LNCAP (cell line): ENCODE measurements around the gene GALNS.

Experiments used
- TF ChIP-seq, protein P1 (sequence below): fragments of 450-650 bp; IDR thresholded peaks from 2 replicates; pipeline ENCODE4 v1.5.1; 2017; ENCODE audit warnings: mild to moderate bottlenecking

Gene GALNS, protein sequence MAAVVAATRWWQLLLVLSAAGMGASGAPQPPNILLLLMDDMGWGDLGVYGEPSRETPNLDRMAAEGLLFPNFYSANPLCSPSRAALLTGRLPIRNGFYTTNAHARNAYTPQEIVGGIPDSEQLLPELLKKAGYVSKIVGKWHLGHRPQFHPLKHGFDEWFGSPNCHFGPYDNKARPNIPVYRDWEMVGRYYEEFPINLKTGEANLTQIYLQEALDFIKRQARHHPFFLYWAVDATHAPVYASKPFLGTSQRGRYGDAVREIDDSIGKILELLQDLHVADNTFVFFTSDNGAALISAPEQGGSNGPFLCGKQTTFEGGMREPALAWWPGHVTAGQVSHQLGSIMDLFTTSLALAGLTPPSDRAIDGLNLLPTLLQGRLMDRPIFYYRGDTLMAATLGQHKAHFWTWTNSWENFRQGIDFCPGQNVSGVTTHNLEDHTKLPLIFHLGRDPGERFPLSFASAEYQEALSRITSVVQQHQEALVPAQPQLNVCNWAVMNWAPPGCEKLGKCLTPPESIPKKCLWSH

DNA sequence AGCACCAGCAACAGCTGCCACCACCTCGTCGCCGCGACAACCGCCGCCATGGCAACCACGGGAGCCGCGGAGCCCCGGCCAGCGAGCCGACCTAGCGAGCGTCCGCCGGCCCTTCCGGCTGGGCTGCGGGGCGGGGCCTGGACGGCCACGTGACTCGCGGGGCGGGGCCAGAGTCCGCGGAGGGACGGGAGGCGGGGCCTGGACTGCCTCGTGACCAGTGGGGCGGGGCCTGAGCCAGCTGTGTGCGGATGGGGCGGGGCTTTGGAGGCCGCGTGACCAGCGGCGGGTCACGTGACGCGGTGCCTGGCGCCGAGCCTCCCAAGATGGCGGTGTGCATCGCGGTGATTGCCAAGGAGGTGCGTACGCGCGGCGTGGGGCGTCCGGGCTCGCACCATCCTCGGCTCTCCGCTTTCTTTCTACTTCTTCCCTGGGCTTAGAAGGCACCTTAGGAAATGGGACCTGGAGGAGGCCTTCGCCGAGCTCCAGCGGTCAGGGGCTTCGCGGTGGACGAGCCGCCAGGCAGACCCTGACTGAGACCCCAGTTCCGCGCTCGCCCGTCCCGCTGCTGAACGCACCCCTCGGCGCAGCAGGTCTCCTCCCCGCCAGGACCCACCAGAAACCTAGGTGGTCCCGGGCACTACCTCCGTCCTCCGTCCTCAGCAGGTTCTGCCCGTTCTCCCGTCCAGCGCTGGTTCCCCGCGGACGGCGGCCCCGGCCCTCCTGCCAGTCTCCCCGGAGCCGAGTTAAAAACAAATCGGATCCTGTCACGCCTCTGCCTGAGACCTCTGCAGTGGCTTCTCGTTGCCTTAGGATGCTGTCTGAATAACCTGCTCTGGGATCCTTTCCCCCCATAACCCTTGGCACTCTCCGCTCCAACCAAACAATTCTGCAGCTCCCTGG, at the start of gene GALNS, which contains the start of gene TRAPPC2L:
GALNS (minus strand) TSS at position 120 of the 900 bp plus-strand sequence; CDS start at position 50, 70 bp downstream.
TRAPPC2L (plus strand) TSS at position 300 of the 900 bp plus-strand sequence; CDS start at position 324, 24 bp downstream.
- TF ChIP-seq, protein P1, sequence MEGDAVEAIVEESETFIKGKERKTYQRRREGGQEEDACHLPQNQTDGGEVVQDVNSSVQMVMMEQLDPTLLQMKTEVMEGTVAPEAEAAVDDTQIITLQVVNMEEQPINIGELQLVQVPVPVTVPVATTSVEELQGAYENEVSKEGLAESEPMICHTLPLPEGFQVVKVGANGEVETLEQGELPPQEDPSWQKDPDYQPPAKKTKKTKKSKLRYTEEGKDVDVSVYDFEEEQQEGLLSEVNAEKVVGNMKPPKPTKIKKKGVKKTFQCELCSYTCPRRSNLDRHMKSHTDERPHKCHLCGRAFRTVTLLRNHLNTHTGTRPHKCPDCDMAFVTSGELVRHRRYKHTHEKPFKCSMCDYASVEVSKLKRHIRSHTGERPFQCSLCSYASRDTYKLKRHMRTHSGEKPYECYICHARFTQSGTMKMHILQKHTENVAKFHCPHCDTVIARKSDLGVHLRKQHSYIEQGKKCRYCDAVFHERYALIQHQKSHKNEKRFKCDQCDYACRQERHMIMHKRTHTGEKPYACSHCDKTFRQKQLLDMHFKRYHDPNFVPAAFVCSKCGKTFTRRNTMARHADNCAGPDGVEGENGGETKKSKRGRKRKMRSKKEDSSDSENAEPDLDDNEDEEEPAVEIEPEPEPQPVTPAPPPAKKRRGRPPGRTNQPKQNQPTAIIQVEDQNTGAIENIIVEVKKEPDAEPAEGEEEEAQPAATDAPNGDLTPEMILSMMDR: no peak

DNA sequence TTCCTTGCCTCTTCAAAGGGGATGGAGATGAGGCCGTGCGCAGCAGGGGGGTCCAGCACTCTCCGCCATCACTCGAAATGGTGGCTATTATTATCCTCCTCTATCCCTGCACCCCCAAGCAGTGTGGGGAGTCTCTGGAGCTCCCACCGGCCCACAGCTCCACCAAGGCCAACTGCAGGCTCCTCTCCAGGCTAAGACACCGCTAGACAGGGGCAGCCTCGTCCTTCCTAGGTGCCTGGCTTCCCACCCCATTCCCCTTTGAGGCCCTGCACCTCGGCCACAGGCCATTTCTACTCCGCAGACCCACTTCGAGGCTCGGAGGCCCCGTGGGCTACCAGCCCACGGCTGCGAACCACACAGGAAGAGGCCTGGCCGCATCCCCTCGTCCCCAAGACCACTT, 49.3 kb upstream of the GALNS start:
- TF ChIP-seq, protein P1: no peak

DNA sequence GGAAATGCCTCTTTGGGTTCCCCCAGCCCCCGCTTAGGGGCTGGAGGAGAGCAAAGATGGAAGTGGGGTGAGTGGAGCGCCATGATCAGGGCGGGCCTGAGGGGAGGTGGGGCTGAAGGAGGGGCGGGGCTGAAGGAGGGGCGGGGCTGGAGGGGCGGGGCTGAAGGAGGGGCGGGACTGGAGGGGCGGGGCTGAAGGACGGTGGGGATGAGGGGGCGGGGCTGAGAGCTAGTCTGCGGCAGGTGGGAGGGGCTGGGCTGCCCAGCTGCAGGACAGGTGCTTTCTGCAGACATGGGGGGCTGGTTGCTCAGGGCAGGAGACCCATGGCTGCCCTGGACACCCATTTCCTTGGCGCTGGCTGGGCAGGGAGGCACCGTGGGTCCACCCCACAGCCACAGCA, 48.8 kb upstream of the GALNS start:
- TF ChIP-seq, protein P1: no peak

DNA sequence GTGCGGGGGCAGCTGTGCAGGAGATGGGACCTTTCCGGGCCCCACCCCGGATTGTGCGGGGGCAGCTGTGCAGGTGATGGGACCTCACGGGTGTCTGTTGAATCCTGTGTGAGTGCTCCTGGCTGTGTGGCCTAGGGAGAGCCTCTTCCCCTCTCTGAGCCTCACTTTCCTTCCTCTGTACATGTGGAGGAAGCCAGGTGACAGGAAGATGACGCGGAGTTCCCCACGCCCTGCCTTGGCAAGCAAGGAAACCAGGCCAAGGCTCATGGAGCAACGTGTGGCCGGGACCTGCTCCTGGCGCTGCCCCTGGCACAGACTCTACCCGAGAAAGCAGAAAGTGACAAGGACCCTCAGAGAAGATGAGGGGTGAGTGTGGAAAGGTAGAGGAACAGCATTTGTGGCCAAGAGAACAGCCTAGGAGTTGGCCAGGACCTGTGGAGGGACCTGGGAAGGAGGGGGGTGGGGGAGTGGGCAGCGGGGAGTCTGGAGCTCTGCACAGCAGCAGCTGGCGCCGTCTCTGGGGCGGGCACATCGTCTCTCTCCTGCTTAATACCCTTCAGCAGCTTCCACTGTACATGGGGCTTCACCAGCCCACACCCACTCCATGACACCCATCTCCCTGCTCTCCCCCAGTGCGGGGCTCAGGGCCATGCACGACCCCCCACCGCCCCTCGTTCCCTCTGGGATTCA, 48.1 kb upstream of the GALNS start:
- TF ChIP-seq, protein P1: no peak

DNA sequence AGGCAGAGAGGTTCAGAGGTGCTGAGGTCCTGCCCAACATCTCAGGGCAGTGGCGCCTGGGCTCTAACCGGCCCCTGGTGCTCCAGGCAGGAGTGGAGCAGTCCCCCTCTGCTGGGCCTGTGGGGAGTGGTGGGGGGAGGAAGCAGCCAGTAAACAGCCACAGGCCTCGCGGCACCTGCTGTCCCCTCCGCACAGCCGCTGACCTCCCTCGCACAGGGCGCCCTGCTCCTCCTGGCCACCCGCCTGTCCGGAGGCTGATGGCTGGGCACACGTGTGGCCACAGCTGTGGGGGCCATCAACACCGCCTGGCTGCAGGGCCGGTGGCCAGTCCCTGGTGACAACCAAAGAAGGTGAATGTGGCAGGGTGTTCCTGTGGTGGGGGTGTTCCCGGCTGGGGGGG, 46.5 kb upstream of the GALNS start:
- TF ChIP-seq, protein P1: no peak

DNA sequence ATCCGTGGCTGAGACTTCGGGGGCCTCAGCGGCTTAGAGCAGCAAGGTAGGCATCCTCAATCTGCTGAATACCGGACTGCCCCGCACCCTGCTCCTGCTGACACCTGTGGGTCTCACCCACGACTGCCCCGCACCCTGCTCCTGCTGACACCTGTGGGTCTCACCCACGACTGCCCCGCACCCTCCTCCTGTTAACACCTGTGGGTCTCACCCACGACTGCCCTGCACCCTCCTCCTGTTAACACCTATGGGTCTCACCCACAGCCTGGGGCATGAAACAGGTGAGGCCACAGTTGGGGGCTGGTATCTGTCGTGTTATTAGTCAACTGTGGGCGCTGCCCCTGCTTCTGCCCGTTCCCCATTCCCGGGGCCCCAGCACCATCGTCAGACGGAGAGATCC, 46.0 kb upstream of the GALNS start:
- TF ChIP-seq, protein P1: no peak
